GM19372 (cell line): ENCODE data around the gene MAML1.
"Not testable (repeated sequence)": the region's sequence is repeated elsewhere in the genome, so short reads cannot be mapped to it uniquely, and the experiment has no call there.

Experiments used
- ATAC-seq: cut with Tn5 transposase; IDR thresholded peaks from one replicate; pipeline ENCODE4 v1.9.1; 2021; ENCODE audit warnings: mild to moderate bottlenecking, low read depth, moderate library complexity; ENCODE audit not compliant: unreplicated experiment

Gene MAML1

GRCh38 chr5:179789278-179789677, 56.7 kb downstream of the MAML1 start:
- not testable (repeated sequence) for ATAC-seq

- ATAC-seq: no peak
Observed at GRCh38 chr5:179791881-179792611, 59.4 kb downstream of the MAML1 start.

GRCh38 chr5:179792612-179793467, 60.2 kb downstream of the MAML1 start:
- no peak for ATAC-seq

DNA sequence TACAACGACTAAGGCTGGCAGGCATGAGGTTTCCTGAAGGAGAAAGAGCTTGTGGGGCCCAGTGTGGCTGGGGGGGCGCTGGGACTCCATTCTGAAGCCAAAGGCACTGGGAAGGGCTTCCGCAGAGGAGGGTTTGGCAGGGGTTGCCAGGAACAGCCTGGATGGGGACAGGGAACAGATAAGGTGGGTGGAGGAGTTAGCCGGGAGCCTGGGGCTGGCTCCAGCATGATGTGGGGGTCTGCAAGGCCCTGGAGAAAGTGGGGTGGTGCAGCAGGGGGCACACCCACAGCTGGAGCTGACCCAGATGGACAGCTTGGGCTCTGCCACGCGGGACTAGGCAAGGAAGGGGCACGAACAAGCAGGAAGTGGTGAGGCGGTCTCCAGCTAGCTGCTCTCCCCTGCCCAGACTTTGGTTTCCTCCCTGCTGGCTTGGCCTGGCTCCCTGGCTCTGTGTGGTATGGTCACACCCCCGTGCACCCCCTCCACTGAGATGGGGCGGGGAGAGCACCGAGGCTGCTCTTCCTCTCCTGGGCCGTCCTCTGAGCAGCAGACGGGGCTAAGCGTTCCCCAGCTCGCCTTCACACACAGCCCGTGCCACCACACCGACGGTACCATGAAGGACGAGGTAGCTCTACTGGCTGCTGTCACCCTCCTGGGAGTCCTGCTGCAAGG, 61.0 kb downstream of the MAML1 start, which contains the start of gene LTC4S:
Gene LTC4S, plus strand, starts transcription at position 519 of the 672 bp plus-strand sequence. Its CDS starts 95 bp downstream, at position 614.
- ATAC-seq: no peak

DNA sequence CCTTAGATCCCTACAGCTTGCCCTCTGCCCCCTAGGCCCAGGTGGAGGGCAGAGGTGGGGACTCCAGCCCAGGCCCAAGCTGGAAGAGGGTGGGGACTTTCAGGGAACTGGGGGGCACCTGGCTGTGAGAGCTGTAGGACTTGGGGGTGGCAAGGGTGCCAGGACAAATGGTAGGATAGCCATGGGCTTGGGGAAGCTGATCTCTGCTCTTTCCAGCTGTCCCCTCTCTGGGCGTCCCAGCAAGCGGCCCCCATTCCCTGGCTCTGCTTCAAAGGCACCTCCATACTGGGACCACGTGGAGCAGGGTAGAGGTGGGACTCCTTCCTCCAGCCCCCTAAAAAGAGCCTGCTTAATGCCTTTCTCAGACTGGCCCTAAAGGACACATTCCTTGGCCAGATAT, 61.5 kb downstream of the MAML1 start:
- ATAC-seq: no peak

GRCh38 chr5:179794575-179794974, 62.0 kb downstream of the MAML1 start:
- no peak for ATAC-seq

- ATAC-seq: peak; percentile 2
Observed at GRCh38 chr5:179795049-179795862, 62.6 kb downstream of the MAML1 start.

DNA sequence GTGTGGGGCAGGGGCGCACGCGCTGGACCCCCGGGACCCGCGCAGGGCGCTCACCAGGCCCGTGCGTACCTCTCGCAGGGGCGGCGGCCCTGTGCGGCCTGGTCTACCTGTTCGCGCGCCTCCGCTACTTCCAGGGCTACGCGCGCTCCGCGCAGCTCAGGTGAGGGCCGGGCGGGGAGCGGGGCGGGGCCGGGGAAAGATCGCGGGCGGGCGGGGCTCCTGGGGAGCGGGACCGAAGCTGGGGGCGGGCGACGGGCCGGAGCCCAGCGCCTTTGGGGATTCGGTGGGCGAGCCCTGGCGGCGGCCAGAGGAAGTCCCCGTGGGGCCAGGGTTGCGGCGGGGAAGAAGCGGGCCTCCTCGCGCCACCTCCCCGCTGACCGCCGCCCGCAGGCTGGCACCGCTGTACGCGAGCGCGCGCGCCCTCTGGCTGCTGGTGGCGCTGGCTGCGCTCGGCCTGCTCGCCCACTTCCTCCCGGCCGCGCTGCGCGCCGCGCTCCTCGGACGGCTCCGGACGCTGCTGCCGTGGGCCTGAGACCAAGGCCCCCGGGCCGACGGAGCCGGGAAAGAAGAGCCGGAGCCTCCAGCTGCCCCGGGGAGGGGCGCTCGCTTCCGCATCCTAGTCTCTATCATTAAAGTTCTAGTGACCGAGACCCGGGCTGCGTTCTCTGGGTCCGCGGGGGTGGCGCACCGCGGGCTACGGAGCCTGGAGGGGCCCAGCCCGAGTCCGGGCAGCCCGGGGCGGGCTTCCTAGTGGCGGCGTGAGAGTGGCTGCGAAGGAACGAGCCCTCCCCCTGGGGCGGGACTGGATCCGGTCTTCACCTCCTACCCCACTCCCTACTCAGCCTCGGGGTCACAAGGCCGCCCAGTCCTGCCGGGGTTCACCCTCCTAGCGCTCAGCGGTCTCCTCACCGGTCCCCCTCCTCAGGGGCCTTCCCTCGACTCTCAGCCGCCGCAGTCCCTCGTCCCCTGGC, 63.5 kb downstream of the MAML1 start:
- ATAC-seq: peak; percentile 74

DNA sequence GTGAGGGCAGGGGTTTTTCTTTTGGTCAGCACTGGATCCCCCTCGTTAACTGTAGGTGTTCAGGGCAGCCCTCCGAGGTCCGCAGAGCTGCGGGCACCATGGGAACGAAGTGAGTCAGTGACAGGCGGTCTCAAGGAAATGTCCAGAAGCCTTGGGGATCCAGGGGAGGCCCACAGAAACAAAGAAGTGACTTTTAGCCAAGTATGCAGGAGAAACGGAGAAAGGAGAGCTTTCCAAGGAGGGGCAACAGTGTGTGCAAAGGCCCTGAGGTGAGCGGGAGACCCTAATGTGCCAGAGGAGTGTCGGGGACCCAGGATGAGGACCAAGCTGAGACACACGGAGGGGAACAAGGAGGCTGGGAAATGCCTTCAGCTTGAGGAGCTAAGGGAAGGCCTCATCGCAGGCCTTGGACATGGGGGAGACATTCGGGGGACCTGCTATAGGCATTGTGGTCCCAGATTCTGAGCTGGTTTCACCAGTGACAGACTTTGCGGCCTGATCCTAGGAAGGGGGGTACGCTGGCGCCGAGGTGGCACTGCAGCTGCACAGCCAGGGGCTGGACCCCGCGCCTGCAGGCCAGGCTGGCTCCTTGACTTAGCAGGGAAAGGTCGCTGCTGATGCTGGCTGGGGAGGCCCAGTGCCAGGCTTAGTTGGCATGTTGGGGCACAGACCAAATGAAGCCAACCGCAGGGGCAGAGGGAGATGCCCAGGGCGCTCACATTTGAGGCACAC, 64.4 kb downstream of the MAML1 start:
- ATAC-seq: no peak

DNA sequence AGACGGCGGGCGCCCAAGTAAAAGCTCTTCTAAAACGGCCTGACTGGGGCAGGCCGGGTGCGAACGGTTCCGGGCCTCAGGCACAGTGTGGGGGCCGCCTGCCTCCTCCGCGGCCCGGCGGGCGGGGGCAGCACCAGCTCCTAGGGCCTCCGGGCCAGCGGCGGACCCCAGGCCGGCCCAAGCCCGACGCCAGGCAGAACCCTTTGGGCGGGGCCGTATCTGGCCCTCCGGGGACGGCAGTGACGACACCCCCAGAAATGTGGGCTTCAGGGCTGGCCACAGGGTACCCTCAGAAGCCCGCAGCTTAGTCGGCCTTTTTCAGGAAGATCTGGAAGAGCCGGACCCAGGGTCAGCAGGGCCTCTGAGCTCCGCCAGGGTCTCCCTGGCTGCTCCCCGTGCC, 65.1 kb downstream of the MAML1 start:
- ATAC-seq: no peak

GRCh38 chr5:179798144-179798770, 65.6 kb downstream of the MAML1 start:
- no peak for ATAC-seq

DNA sequence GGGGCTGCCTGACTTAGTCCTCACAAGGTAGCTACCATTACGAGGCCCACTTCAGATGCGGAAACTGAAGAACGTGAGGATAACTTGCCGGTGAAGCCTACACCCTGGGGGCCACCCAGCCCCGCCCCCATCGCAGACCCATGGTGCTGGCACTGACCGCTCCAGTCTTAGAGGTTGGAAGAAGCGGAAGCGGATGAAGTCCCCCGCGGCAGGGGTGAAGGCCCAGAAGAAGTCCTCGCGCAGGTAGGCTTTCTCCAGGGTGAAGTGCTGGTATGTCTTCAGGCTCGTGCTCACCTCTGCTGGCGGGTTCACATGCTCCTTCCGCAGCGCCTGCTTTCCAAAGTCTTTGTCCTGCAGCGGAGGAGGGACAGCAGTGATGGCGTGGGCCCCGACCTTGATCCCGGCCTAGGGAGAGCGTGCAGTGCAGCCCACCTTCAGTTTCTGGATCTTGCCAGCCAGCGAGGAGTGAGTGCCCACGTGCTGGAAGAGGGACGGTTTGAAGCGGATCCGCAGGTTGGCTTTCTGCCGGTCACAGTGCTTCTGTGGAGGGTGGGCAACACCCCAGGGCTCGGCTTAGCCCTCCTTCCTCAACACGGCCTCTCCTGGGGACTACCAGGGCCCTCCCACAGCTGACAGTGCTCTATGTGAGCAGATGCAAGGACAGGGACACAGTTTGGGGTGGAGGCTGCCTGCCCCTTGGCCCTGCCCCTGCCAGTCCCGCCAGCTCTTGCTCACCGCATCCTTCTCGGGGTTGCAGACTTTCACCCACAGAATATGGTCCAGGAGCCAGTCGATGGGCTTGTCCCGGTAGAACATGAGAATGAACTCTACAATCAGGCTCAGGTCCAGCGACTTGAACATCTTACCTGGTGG, 66.4 kb downstream of the MAML1 start:
- ATAC-seq: no peak

DNA sequence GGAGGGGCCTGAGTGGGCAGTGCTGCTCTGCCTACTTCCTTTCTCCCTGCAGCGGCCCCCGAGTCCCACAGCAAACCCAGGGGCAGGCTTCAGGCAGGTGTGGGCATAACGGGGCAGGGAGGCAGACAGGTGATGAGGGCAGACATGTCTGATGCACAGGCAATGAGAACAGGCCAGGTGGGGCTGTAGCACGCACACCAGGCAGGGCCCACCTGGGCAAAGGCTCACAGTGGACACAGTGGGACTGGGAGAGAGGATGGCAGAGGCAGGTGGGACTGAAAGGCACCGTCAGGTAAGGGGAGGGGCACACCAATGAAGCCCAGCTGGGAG, 67.0 kb downstream of the MAML1 start:
- ATAC-seq: no peak

GRCh38 chr5:179800071-179800695, 67.6 kb downstream of the MAML1 start:
- no peak for ATAC-seq

DNA sequence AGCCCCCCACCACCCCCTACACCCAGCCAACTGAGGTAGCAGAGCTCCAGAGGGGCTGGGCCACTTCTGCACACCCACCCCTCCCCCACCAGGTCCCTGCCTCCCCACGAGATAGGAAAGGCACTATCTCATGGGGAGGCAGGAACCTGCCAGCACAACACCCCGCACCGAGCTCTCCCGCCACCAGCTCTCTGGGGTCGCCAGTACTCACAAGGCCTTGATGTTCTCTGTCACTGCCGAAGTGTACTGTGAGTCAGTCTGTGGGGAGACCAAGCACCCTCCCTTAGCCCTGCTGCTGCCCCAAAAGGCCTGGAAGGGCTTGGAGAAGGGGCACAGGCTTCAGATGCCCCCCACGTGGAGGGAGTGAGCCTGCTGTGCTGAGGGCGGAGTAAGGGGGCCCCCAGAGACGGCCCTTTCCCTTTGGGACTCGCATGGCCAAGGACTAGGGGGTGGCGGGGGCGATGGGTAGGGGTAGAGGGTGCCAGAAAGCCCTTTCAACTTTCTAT, 68.1 kb downstream of the MAML1 start:
- no peak for ATAC-seq
